GM12878 (cell line): ENCODE results near the gene CTSE. TPM values are rescaled to one million over a fixed set of nuclear protein-coding genes. Genes with fewer than 3 reads are reported as not detected.

ENCODE experiments used
- ATAC-seq: fragments of 200-7000 bp; cut with Tn5 transposase; 3 replicates; pipeline ENCODE4 v1.9.1; 2020; ENCODE audit warnings: mild to moderate bottlenecking, moderate library complexity
- BruUV-seq: library from RNA; stranded (reverse); fragments of 400-500 nt; replicated peaks from 2 replicates; lab custom pipeline; 2021; lab: Mats Ljungman, UMichigan
- CTCF ChIA-PET: fragments of 300-600 bp; sonication (Branson Sonifier 250); formaldehyde crosslinking; extraction: SDS; loops from one replicate; lab custom pipeline; 2021; ENCODE audit warnings: inconsistent platforms; lab: Yijun Ruan, JAX
- POLR2A ChIA-PET: fragments of 350-600 bp; formaldehyde crosslinking; extraction: SDS; loops from one replicate; lab custom pipeline; 2021; ENCODE audit warnings: inconsistent platforms; lab: Charles Lee
- RAD21 ChIA-PET: fragments of 300-600 bp; sonication (Branson Sonifier 250); formaldehyde crosslinking; loops from one replicate; lab custom pipeline; 2023; ENCODE audit warnings: antibody characterized with exemption; ENCODE audit not compliant: unreplicated experiment; lab: Charles Lee
- SMC1A ChIA-PET: fragments of 300-600 bp; sonication (Branson Sonifier 250); formaldehyde crosslinking; loops from one replicate; lab custom pipeline; 2023; ENCODE audit not compliant: unreplicated experiment, uncharacterized antibody; lab: Charles Lee
- DNase-seq: peaks from one replicate; pipeline ENCODE4 v3.0.0-alpha.2; 2011; ENCODE audit warnings: low read depth, low spot score
- FAIRE-seq: peaks from 3 replicates; lab custom pipeline; 2011; peaks lifted over from hg19 to GRCh38; lab: Jason Lieb, UNC
- H2AFZ ChIP-seq: 2 replicates; pipeline ENCODE4 v1.6.0; 2011; ENCODE audit warnings: low read depth, low read length, control low read depth; ENCODE audit not compliant: control insufficient read depth
- H3K27ac ChIP-seq: 2 replicates; pipeline ENCODE4 v1.5.1; 2011; ENCODE audit warnings: control low read depth; ENCODE audit not compliant: control insufficient read depth, insufficient read depth
- H3K27me3 ChIP-seq, 2 experiments: replicated peaks in 1 of 2; 2 replicates each; pipeline versions ENCODE4 v1.6.0 to v1.6.1; 2011; ENCODE audit warnings: low read length in 1 of 2; ENCODE audit not compliant: control insufficient read depth in 2 of 2, insufficient read depth in 2 of 2
- H3K36me3 ChIP-seq, 2 experiments: 2 replicates each; pipeline ENCODE4 v1.5.1; 2011; ENCODE audit warnings: low read length in 1 of 2; ENCODE audit not compliant: control insufficient read depth in 2 of 2, insufficient read depth in 2 of 2
- H3K4me1 ChIP-seq: 2 replicates; pipeline ENCODE4 v1.6.1; 2011; ENCODE audit warnings: mild to moderate bottlenecking, low read length, moderate library complexity, mixed read lengths; ENCODE audit not compliant: control insufficient read depth, insufficient read depth
- H3K4me2 ChIP-seq: 2 replicates; pipeline ENCODE4 v1.6.0; 2011; ENCODE audit warnings: control low read depth; ENCODE audit not compliant: control insufficient read depth, insufficient read depth
- H3K4me3 ChIP-seq: fragments of 200-600 bp; sonication (generic); 2 replicates; pipeline ENCODE4 v1.5.1; 2016
- H3K79me2 ChIP-seq: 2 replicates; pipeline ENCODE4 v1.6.0; 2011; ENCODE audit warnings: low read length; ENCODE audit not compliant: control insufficient read depth, insufficient read depth
- H3K9ac ChIP-seq: 2 replicates; pipeline ENCODE4 v1.8.0; 2011; ENCODE audit warnings: low read length, control low read depth, mixed read lengths; ENCODE audit not compliant: control insufficient read depth, insufficient read depth
- H3K9me3 ChIP-seq: replicated peaks from 3 replicates; pipeline ENCODE4 v1.5.1; 2011; ENCODE audit warnings: mild to moderate bottlenecking, low read length; ENCODE audit not compliant: control insufficient read depth, insufficient read depth
- H4K20me1 ChIP-seq: 2 replicates; pipeline ENCODE4 v1.6.0; 2011; ENCODE audit not compliant: control insufficient read depth, insufficient read depth
- CBFB ChIP-seq: IDR thresholded peaks from 2 replicates; pipeline ENCODE4 v1.6.1; 2016; ENCODE audit warnings: antibody characterized with exemption, low read depth
- HDGF ChIP-seq: fragments of 450-650 bp; IDR thresholded peaks from 2 replicates; pipeline ENCODE4 v1.6.1; 2016; ENCODE audit warnings: antibody characterized with exemption
- MTA2 ChIP-seq: fragments of 450-650 bp; IDR thresholded peaks from 2 replicates; pipeline ENCODE4 v1.6.1; 2016; ENCODE audit warnings: low read depth, mild to moderate bottlenecking, moderate library complexity
- NR2F1 ChIP-seq: fragments of 450-650 bp; conservative IDR thresholded peaks from 2 replicates; pipeline ENCODE4 v1.6.1; 2017; ENCODE audit warnings: mild to moderate bottlenecking
- SMARCA5 ChIP-seq: fragments of 450-650 bp; IDR thresholded peaks from 2 replicates; pipeline ENCODE4 v1.6.1; 2017; ENCODE audit warnings: mild to moderate bottlenecking
- SREBF1 ChIP-seq: IDR thresholded peaks from 2 replicates; pipeline ENCODE4 v1.6.1; 2012; ENCODE audit warnings: mild to moderate bottlenecking, low read length
- STAT1 ChIP-seq: fragments of 450-650 bp; conservative IDR thresholded peaks from 2 replicates; pipeline ENCODE4 v1.6.1; 2014; ENCODE audit warnings: antibody characterized with exemption, mild to moderate bottlenecking
- STAT3 ChIP-seq: IDR thresholded peaks from 2 replicates; pipeline ENCODE4 v1.6.1; 2011; ENCODE audit warnings: low read depth, low read length, improper control_type of control experiment
- WGBS: methylation state at CpG from one replicate; pipeline ENCODE4 v1.1.6; 2016; ENCODE audit warnings: low lambda C conversion rate; ENCODE audit not compliant: insufficient replicate concordance, insufficient coverage; ENCODE audit errors: missing lambda C conversion rate; 5-methylcytosine and 5-hydroxymethylcytosine counted together
- in situ Hi-C: fragments of 300-500 bp; cut with MboI; formaldehyde crosslinking; loops from 9 replicates; pipeline ENCODE4 v1.14.3; 2018; ENCODE audit warnings: mixed read lengths
- intact Hi-C: fragments of 100-400 bp; cut with micrococcal nuclease; formaldehyde crosslinking; loops from one replicate; pipeline ENCODE4 v1.14.2; 2022; ENCODE audit not compliant: unreplicated experiment
- polyA plus RNA-seq, 11 experiments: library from polyadenylated mRNA; depleted of rRNA in 4 of 11; unstranded in 6 of 11; stranded (reverse) in 5 of 11; fragments of >200 nt; fragmentation: Nextera tagmentation in 4 of 11; fragmentation: Illumina TruSeq in 1 of 11; extraction: Ambion mirVana in 4 of 11; extraction: Trizol in 1 of 11; gene quantifications; 1 replicate in 1 of 11; 2 replicates in 10 of 11; pipeline versions ENCODE4 v1.2.1 to v1.2.3, GENCODE V29; 2011 to 2016; ENCODE audit warnings: inconsistent platforms in 2 of 11, missing spikeins in 2 of 11, low read depth in 1 of 11
- total RNA-seq, 4 experiments: library from RNA; depleted of rRNA in 3 of 4; stranded (reverse); fragments of >200 nt in 3 of 4; fragmentation: Illumina TruSeq in 1 of 4; extraction: Trizol in 1 of 4; gene quantifications; 2 replicates each; pipeline versions ENCODE4 v1.2.1 to v1.2.3, GENCODE V29; 2013 to 2021
- TF ChIP-seq, protein P1 (sequence below): fragments of 450-650 bp; IDR thresholded peaks from 2 replicates; pipeline ENCODE4 v1.6.1; 2014; ENCODE audit warnings: mild to moderate bottlenecking
- TF ChIP-seq, protein P2 (sequence below): IDR thresholded peaks from 2 replicates; pipeline ENCODE4 v1.6.1; 2012; ENCODE audit warnings: low read depth, low read length, improper control_type of control experiment
- TF ChIP-seq, protein P3 (sequence below): fragments of 450-650 bp; IDR thresholded peaks from 2 replicates; pipeline ENCODE4 v1.6.1; 2017; ENCODE audit warnings: low read depth, mild to moderate bottlenecking, moderate library complexity
- TF ChIP-seq, protein P4 (sequence below): fragments of 450-650 bp; formaldehyde crosslinking; IDR thresholded peaks from 2 replicates; pipeline ENCODE4 v1.4.0; 2022; ENCODE audit warnings: mild to moderate bottlenecking, moderate library complexity
- TF ChIP-seq, protein P5 (sequence below): fragments of 150-350 bp; IDR thresholded peaks from 2 replicates; pipeline ENCODE4 v1.6.1; 2016; ENCODE audit warnings: low read depth, low read length

CTSE gene
- total and polyA plus RNA-seq, 10 of the 15 experiments (the other 5 are each of a cell fraction or from before 2014, with no cell fraction given) = 0.26 TPM; not detected in 9

DNA sequence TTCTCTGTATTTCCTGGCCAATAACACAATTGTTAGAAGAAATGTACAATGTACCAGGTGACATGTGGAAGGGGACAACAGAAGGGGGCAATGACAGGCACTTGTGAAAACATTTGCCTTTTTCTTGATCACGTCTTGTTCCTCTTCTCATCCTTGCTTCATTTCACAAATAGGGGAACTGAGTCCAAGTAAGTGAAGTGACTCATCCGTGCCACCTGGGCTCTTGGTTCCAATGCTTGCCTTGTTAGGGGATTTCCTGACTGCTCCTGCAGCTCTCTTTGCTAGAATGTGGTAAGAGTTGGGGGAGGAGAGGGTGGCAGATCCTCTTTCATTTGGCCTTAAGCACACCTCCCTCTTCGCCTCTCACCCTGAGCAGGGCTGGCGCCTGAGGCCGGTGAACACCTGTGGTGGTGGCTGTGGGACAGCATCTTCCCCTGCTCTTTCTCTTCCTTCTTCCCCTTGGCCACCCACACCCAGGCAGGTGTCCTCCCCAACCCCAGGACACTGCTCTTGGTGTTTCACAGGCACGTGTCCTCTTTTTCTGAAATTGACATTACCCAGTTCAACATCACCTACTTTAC, 27.1 kb upstream of the CTSE start:
- peak; percentile 86 for FAIRE-seq
- Histone ChIP-seq H2AFZ (no peak overlapping the region), H3K27me3 (no peaks in the 10 kb centered on the region), H4K20me1 (no peaks in the 10 kb centered on the region), H3K4me3 (no peak overlapping the region), H3K27ac (peak overlapping the region; percentile 91), H3K79me2 (peaks cover 32% of the 10 kb centered on the region), H3K36me3 (peaks cover 0 to 6% of the 10 kb centered on the region in 2 experiments; a peak in 3 of 4 replicates), H3K4me1 (peaks cover 53% of the 10 kb centered on the region), H3K9ac (peak overlapping the region; percentile 50), H3K4me2 (peak overlapping the region; percentile 75), H3K9me3 (no peaks in the 10 kb centered on the region)
- RAD21 ChIA-PET = interaction anchor here (1.2 to 2.4 kb wide), 6 partner anchors 8 to 871 kb away, joined by 3 to 13 read pairs (median 3); partner anchors contain the start of gene FCMR
- CTCF ChIA-PET = interaction anchor here (1.0 to 2.7 kb wide), 5 partner anchors 8 to 73 kb away, joined by 5 to 18 read pairs (median 8); no protein-coding TSS in a partner anchor
- BruUV-seq = no TSS peak
- DNase-seq = peak; percentile 100
- POLR2A ChIA-PET = interaction anchor here (0.5 to 0.6 kb wide), 3 partner anchors 11 to 333 kb away, joined by 4 read pairs; no protein-coding TSS in a partner anchor
- ATAC-seq = peak; percentile 88
- SMC1A ChIA-PET = interaction anchor here (0.5 to 1.7 kb wide), 5 partner anchors 11 to 741 kb away, joined by 3 to 6 read pairs (median 4); no protein-coding TSS in a partner anchor
- in situ Hi-C loops = loop anchor here (5.0 to 10.0 kb wide), 2 partner anchors 734 to 768 kb away; no protein-coding TSS in a partner anchor
- intact Hi-C loops = loop anchor here (10.0 kb wide), 2 partner anchors 416 to 1536 kb away; partner anchors contain the start of genes ELK4 and MDM4
- 3% methylated on average over 6 of the region's 6 CpGs for WGBS
- TF ChIP-seq SMARCA5 (peak; percentile 81), HDGF (peak; percentile 94), STAT3 (peak; percentile 83; the same call in 1 of the 2 replicates), STAT1 (no peak), NR2F1 (peak; percentile 88), MTA2 (peak; percentile 95), CBFB (peak; percentile 94), SREBF1 (no peak)
- TF ChIP-seq, protein P1, sequence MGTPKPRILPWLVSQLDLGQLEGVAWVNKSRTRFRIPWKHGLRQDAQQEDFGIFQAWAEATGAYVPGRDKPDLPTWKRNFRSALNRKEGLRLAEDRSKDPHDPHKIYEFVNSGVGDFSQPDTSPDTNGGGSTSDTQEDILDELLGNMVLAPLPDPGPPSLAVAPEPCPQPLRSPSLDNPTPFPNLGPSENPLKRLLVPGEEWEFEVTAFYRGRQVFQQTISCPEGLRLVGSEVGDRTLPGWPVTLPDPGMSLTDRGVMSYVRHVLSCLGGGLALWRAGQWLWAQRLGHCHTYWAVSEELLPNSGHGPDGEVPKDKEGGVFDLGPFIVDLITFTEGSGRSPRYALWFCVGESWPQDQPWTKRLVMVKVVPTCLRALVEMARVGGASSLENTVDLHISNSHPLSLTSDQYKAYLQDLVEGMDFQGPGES = no peak
- TF ChIP-seq, protein P2, sequence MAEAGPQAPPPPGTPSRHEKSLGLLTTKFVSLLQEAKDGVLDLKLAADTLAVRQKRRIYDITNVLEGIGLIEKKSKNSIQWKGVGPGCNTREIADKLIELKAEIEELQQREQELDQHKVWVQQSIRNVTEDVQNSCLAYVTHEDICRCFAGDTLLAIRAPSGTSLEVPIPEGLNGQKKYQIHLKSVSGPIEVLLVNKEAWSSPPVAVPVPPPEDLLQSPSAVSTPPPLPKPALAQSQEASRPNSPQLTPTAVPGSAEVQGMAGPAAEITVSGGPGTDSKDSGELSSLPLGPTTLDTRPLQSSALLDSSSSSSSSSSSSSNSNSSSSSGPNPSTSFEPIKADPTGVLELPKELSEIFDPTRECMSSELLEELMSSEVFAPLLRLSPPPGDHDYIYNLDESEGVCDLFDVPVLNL = no peak
- TF ChIP-seq, protein P3, sequence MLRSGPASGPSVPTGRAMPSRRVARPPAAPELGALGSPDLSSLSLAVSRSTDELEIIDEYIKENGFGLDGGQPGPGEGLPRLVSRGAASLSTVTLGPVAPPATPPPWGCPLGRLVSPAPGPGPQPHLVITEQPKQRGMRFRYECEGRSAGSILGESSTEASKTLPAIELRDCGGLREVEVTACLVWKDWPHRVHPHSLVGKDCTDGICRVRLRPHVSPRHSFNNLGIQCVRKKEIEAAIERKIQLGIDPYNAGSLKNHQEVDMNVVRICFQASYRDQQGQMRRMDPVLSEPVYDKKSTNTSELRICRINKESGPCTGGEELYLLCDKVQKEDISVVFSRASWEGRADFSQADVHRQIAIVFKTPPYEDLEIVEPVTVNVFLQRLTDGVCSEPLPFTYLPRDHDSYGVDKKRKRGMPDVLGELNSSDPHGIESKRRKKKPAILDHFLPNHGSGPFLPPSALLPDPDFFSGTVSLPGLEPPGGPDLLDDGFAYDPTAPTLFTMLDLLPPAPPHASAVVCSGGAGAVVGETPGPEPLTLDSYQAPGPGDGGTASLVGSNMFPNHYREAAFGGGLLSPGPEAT = peak; percentile 99
- TF ChIP-seq, protein P4, sequence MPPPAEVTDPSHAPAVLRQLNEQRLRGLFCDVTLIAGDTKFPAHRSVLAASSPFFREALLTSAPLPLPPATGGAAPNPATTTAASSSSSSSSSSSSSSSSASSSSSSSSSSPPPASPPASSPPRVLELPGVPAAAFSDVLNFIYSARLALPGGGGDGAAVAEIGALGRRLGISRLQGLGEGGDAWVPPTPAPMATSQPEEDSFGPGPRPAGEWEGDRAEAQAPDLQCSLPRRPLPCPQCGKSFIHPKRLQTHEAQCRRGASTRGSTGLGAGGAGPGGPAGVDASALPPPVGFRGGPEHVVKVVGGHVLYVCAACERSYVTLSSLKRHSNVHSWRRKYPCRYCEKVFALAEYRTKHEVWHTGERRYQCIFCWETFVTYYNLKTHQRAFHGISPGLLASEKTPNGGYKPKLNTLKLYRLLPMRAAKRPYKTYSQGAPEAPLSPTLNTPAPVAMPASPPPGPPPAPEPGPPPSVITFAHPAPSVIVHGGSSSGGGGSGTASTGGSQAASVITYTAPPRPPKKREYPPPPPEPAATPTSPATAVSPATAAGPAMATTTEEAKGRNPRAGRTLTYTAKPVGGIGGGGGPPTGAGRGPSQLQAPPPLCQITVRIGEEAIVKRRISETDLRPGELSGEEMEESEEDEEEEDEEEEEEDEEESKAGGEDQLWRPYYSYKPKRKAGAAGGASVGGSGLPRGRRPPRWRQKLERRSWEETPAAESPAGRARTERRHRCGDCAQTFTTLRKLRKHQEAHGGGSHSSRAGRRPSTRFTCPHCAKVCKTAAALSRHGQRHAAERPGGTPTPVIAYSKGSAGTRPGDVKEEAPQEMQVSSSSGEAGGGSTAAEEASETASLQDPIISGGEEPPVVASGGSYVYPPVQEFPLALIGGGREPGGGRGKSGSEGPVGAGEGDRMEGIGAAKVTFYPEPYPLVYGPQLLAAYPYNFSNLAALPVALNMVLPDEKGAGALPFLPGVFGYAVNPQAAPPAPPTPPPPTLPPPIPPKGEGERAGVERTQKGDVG (CRISPR knock-in tag) = no peak
- TF ChIP-seq, protein P5, sequence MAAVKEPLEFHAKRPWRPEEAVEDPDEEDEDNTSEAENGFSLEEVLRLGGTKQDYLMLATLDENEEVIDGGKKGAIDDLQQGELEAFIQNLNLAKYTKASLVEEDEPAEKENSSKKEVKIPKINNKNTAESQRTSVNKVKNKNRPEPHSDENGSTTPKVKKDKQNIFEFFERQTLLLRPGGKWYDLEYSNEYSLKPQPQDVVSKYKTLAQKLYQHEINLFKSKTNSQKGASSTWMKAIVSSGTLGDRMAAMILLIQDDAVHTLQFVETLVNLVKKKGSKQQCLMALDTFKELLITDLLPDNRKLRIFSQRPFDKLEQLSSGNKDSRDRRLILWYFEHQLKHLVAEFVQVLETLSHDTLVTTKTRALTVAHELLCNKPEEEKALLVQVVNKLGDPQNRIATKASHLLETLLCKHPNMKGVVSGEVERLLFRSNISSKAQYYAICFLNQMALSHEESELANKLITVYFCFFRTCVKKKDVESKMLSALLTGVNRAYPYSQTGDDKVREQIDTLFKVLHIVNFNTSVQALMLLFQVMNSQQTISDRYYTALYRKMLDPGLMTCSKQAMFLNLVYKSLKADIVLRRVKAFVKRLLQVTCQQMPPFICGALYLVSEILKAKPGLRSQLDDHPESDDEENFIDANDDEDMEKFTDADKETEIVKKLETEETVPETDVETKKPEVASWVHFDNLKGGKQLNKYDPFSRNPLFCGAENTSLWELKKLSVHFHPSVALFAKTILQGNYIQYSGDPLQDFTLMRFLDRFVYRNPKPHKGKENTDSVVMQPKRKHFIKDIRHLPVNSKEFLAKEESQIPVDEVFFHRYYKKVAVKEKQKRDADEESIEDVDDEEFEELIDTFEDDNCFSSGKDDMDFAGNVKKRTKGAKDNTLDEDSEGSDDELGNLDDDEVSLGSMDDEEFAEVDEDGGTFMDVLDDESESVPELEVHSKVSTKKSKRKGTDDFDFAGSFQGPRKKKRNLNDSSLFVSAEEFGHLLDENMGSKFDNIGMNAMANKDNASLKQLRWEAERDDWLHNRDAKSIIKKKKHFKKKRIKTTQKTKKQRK = no peak
